ENCODE measurements around the gene TMEM245.

GRCh38 chr9:108991479-108991878 is 128.3 kb downstream of the TMEM245 start:
- no peak for TF ChIP-seq POLR2A (IDR thresholded peaks at IDR 0.05)
- no peak for TF ChIP-seq CTCF (IDR thresholded peaks at IDR 0.05)
